ENCODE measurements around the gene CDH7. TPM values are rescaled to one million over a fixed set of nuclear protein-coding genes. Genes with fewer than 3 reads are reported as not detected.

The CDH7 gene
- total RNA-seq, 1 donor from 2014 or later, result 0.94 TPM

DNA sequence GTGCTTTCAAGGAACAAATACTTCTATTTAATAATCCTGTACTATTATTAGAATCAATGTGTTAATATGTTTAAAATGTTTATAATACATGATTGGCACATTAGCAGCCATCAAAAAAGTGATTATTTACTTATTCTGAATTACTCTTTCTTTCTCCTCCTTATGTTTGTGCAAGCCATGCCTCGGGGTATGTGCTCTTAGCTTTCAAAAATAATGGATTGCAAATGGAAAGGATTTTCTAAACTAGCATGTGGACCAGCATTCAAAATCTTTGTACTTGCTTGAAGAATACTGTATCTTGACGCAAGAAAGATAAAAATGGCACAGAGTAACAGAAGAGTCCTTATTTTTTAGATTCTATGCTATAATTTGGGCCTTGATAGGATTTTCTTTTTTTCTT is 156.5 kb downstream of the CDH7 start:
- peaks cover 32% of the 10 kb centered on the region for H3K4me1 Mint-ChIP-seq
- no peak for DNase-seq (ENCODE audit: low spot score in 2 of 2, unreplicated experiment in 2 of 2)
- no peaks in the 10 kb centered on the region for H3K36me3 Mint-ChIP-seq
- no peaks in the 10 kb centered on the region for H3K27me3 Mint-ChIP-seq (ENCODE audit: low read depth)
- H3K27ac Mint-ChIP-seq, result peak overlapping the region; percentile 49
- TF ChIP-seq, protein P1, sequence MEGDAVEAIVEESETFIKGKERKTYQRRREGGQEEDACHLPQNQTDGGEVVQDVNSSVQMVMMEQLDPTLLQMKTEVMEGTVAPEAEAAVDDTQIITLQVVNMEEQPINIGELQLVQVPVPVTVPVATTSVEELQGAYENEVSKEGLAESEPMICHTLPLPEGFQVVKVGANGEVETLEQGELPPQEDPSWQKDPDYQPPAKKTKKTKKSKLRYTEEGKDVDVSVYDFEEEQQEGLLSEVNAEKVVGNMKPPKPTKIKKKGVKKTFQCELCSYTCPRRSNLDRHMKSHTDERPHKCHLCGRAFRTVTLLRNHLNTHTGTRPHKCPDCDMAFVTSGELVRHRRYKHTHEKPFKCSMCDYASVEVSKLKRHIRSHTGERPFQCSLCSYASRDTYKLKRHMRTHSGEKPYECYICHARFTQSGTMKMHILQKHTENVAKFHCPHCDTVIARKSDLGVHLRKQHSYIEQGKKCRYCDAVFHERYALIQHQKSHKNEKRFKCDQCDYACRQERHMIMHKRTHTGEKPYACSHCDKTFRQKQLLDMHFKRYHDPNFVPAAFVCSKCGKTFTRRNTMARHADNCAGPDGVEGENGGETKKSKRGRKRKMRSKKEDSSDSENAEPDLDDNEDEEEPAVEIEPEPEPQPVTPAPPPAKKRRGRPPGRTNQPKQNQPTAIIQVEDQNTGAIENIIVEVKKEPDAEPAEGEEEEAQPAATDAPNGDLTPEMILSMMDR (IDR thresholded peaks at IDR 0.05; ENCODE audit: unreplicated experiment), result no peak
- peaks cover 4% of the 10 kb centered on the region for H3K9me3 Mint-ChIP-seq
- H3K4me3 Mint-ChIP-seq, result no peak overlapping the region

DNA sequence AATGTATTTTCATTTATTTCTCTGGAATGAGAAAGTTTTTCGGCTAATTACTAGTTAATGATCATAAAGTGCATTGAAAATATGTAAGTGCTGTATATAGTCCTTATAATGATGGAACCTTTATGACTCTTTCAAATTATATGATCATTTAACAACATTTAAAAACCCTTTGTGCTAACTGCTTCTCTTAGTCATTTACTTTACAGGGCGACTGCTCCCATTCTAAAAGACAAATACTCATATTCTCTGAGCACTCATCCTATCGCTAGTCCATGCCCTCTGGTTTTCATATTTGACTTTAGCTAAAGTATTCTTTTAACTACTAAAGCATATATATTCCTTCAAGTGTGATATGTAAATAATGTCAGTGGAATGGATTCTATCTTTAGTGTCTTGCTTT is 168.2 kb downstream of the CDH7 start:
- Mint-ChIP-seq H3K4me3 (no peak overlapping the region), H3K4me1 (peaks cover 6% of the 10 kb centered on the region), H3K27ac (no peak overlapping the region), H3K9me3 (no peaks in the 10 kb centered on the region), H3K27me3 (ENCODE audit: low read depth) (no peaks in the 10 kb centered on the region), H3K36me3 (no peaks in the 10 kb centered on the region)
- no peak for DNase-seq (ENCODE audit: low spot score in 2 of 2, unreplicated experiment in 2 of 2)
- TF ChIP-seq, protein P1 (IDR thresholded peaks at IDR 0.05; ENCODE audit: unreplicated experiment), result no peak

DNA sequence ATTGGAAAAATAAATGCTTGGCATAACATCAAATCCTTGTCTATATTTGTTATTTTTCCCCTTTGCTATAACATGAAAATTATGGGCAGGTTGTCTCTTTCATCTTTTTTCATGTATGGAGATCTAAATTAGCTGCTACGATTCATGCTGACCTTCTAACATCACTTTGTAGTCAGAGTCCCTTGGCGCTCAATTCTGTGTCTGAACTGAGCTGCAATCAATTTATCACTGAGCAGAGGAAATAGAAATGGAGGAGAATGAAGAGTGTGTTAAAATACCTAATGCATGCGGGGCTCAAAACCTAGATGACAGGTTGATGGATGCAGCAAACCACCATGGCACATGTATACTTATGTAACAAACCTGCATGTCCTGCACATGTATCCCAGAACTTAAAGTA is 168.9 kb downstream of the CDH7 start:
- Mint-ChIP-seq H3K27ac (no peak overlapping the region), H3K4me3 (no peak overlapping the region), H3K4me1 (peaks cover 9% of the 10 kb centered on the region), H3K36me3 (no peaks in the 10 kb centered on the region), H3K27me3 (ENCODE audit: low read depth) (no peaks in the 10 kb centered on the region), H3K9me3 (no peaks in the 10 kb centered on the region)
- TF ChIP-seq, protein P1 (IDR thresholded peaks at IDR 0.05; ENCODE audit: unreplicated experiment), result no peak
- DNase-seq (ENCODE audit: low spot score in 2 of 2, unreplicated experiment in 2 of 2), result no peak

DNA sequence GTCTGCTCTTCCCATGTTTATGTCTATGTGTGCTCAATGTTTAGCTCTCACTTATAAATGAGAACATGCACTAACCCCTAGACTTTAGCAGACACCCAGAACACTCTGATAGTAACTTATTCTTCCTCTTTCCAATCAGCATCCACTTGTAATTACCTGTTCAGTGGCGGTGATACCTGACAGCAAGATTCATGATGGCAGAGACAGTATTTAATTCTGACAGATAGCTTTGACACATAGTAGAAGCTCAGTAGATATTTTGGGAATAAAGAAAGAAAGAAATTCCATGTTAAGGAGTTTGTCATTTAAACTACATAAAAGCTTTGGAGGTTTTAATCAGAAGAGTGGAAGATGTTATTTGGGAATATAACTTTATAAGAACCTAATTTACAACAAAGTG is 171.3 kb downstream of the CDH7 start:
- Mint-ChIP-seq H3K36me3 (no peaks in the 10 kb centered on the region), H3K27me3 (ENCODE audit: low read depth) (no peaks in the 10 kb centered on the region), H3K4me1 (peaks cover 11% of the 10 kb centered on the region), H3K9me3 (no peaks in the 10 kb centered on the region), H3K27ac (no peak overlapping the region), H3K4me3 (no peak overlapping the region)
- no peak for DNase-seq (ENCODE audit: low spot score in 2 of 2, unreplicated experiment in 2 of 2)
- TF ChIP-seq, protein P1 (IDR thresholded peaks at IDR 0.05; ENCODE audit: unreplicated experiment), result no peak

DNA sequence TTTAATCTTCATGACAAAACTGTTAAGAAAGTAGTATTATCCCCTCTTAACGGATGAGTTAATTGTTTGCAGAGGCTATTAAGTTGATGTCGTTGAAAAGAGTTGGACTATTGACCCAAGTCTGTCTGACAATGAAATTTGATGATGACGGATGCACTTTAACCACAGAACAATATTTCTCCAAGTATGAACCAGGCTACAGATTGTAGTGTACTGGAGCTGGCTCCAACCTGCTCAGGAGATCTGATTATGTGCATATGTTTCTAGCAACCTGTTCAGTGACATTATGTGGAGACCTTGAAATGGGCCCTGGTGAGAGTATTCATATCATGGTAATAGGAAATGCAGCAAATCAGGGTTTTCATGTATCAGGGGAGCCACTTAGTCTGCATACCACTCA is 174.1 kb downstream of the CDH7 start:
- no peak overlapping the region for H3K4me3 Mint-ChIP-seq
- H3K9me3 Mint-ChIP-seq, result peaks cover 4% of the 10 kb centered on the region
- no peak overlapping the region for H3K27ac Mint-ChIP-seq
- H3K27me3 Mint-ChIP-seq (ENCODE audit: low read depth), result no peaks in the 10 kb centered on the region
- H3K4me1 Mint-ChIP-seq, result peaks cover 6% of the 10 kb centered on the region
- TF ChIP-seq, protein P1 (IDR thresholded peaks at IDR 0.05; ENCODE audit: unreplicated experiment), result no peak
- no peak for DNase-seq (ENCODE audit: low spot score in 2 of 2, unreplicated experiment in 2 of 2)
- no peaks in the 10 kb centered on the region for H3K36me3 Mint-ChIP-seq

DNA sequence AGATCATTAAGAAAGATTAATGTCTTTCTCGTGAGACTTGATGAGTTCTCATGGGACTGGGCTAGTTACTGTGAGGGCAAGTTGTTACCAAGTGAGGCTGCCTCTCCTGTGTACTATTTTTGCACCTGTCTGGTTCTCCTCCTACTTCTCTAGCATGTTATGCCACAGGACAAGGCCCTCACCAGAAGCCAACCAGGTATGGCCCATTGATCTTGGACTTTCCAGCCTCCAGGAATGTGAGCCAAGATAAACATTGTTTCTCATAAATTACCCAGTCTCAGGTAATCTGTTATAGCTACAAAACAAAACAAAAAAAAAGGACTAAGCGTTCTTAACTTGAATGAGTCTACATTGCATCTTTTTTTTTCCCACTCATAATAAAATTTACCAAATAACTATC is 184.1 kb downstream of the CDH7 start:
- H3K4me3 Mint-ChIP-seq, result no peak overlapping the region
- no peaks in the 10 kb centered on the region for H3K27me3 Mint-ChIP-seq (ENCODE audit: low read depth)
- TF ChIP-seq, protein P1 (IDR thresholded peaks at IDR 0.05; ENCODE audit: unreplicated experiment), result no peak
- peak overlapping the region; percentile 41 for H3K27ac Mint-ChIP-seq
- H3K36me3 Mint-ChIP-seq, result peaks cover 2% of the 10 kb centered on the region
- peaks cover 9% of the 10 kb centered on the region for H3K4me1 Mint-ChIP-seq
- peaks cover 12% of the 10 kb centered on the region for H3K9me3 Mint-ChIP-seq
- DNase-seq (ENCODE audit: low spot score in 2 of 2, unreplicated experiment in 2 of 2), result no peak

Data from mesothelial cell of epicardium (in vitro differentiated cells).